CD14-positive monocyte (primary cell): ENCODE measurements around the gene CMPK1. TPM values are rescaled to one million over a fixed set of nuclear protein-coding genes. Genes with fewer than 3 reads are reported as not detected.

Experiments
- DNase-seq, 3 donors: peaks; one replicate each; pipeline ENCODE4 v3.0.0-alpha.2; 2011 to 2022
- H2AFZ ChIP-seq: 2 replicates; pipeline ENCODE4 v1.6.0; 2012; ENCODE audit warnings: mild to moderate bottlenecking, low read depth, low read length, inconsistent platforms; ENCODE audit not compliant: insufficient read depth, poor library complexity, severe bottlenecking
- H3K27ac ChIP-seq, 2 donors: 1 replicate in 1 of 2; 2 replicates in 1 of 2; pipeline ENCODE4 v1.5.1; 2012 to 2013; ENCODE audit warnings: low read length in 2 of 2, control low read depth in 1 of 2, inconsistent platforms in 1 of 2, low read depth in 1 of 2, mild to moderate bottlenecking in 1 of 2
- H3K27me3 ChIP-seq, 2 donors: one replicate each; pipeline versions ENCODE4 v1.6.0 to v1.6.1; 2011 to 2013; ENCODE audit warnings: low read length in 2 of 2; ENCODE audit not compliant: control insufficient read depth in 2 of 2, insufficient read depth in 2 of 2
- H3K36me3 ChIP-seq, 2 donors: replicated peaks in 1 of 2; 1 replicate in 1 of 2; 2 replicates in 1 of 2; pipeline versions ENCODE4 v1.5.1 to v1.6.1; 2012 to 2013; ENCODE audit warnings: low read length in 2 of 2, control low read depth in 1 of 2, inconsistent platforms in 1 of 2, mild to moderate bottlenecking in 1 of 2; ENCODE audit not compliant: insufficient read depth in 2 of 2, control insufficient read depth in 1 of 2
- H3K4me1 ChIP-seq, 2 donors: 1 replicate in 1 of 2; 2 replicates in 1 of 2; pipeline versions ENCODE4 v1.5.1 to v1.6.1; 2012 to 2013; ENCODE audit warnings: low read length in 2 of 2, control low read depth in 1 of 2, inconsistent platforms in 1 of 2, mild to moderate bottlenecking in 1 of 2, moderate library complexity in 1 of 2; ENCODE audit not compliant: insufficient read depth in 2 of 2, control insufficient read depth in 1 of 2
- H3K4me2 ChIP-seq: replicated peaks from 2 replicates; pipeline ENCODE3; 2012; ENCODE audit warnings: low read length, moderate library complexity, mild to moderate bottlenecking; ENCODE audit not compliant: poor library complexity, severe bottlenecking; ENCODE audit errors: extremely low read depth
- H3K4me3 ChIP-seq, 3 experiments: fragments of 200-600 bp in 1 of 3; sonication (generic) in 1 of 3; replicated peaks in 1 of 3; 1 replicate in 2 of 3; 2 replicates in 1 of 3; pipeline ENCODE4 v1.5.1; 2011 to 2013; ENCODE audit warnings: low read length in 3 of 3, mild to moderate bottlenecking in 3 of 3, control low read depth in 2 of 3, low read depth in 2 of 3, inconsistent platforms in 1 of 3, moderate library complexity in 1 of 3
- H3K79me2 ChIP-seq: 2 replicates; pipeline ENCODE4 v1.6.0; 2012; ENCODE audit warnings: mild to moderate bottlenecking, control low read depth, inconsistent platforms, low read length, moderate library complexity; ENCODE audit not compliant: insufficient read depth
- H3K9ac ChIP-seq: 2 replicates; pipeline ENCODE4 v1.6.0; 2017; ENCODE audit warnings: low read length, mild to moderate bottlenecking; ENCODE audit not compliant: insufficient read depth, poor library complexity, severe bottlenecking
- H3K9me3 ChIP-seq, 2 donors: replicated peaks in 1 of 2; 1 replicate in 1 of 2; 2 replicates in 1 of 2; pipeline versions ENCODE4 v1.5.1 to v1.6.1; 2012 to 2013; ENCODE audit warnings: low read length in 2 of 2, control low read depth in 1 of 2; ENCODE audit not compliant: control insufficient read depth in 1 of 2, insufficient read depth in 1 of 2
- H4K20me1 ChIP-seq: 2 replicates; pipeline ENCODE4 v1.6.0; 2012; ENCODE audit warnings: mild to moderate bottlenecking, low read length, control low read depth, moderate library complexity; ENCODE audit not compliant: insufficient read depth
- H3K27ac Mint-ChIP-seq, 7 donors: one replicate each; pipeline ENCODE4 v1.8.0; 2020; ENCODE audit warnings: mild to moderate bottlenecking in 7 of 7, mixed read lengths in 7 of 7, moderate library complexity in 6 of 7, inconsistent platforms in 2 of 7
- H3K27me3 Mint-ChIP-seq, 3 donors: one replicate each; pipeline ENCODE4 v1.8.0; 2021 to 2022; ENCODE audit warnings: low read depth in 3 of 3, mild to moderate bottlenecking in 3 of 3, mixed read lengths in 3 of 3, moderate library complexity in 3 of 3, inconsistent platforms in 1 of 3
- H3K36me3 Mint-ChIP-seq, 2 donors: one replicate each; pipeline ENCODE4 v1.8.0; 2020; ENCODE audit warnings: mixed read lengths in 2 of 2, inconsistent platforms in 1 of 2, mild to moderate bottlenecking in 1 of 2
- H3K4me1 Mint-ChIP-seq: one replicate; pipeline ENCODE4 v1.8.0; 2020; ENCODE audit warnings: mild to moderate bottlenecking, mixed read lengths
- H3K4me3 Mint-ChIP-seq, 2 donors: one replicate each; pipeline ENCODE4 v1.8.0; 2020; ENCODE audit warnings: mild to moderate bottlenecking in 2 of 2, mixed read lengths in 2 of 2, moderate library complexity in 1 of 2
- H3K9me3 Mint-ChIP-seq, 7 donors: one replicate each; pipeline ENCODE4 v1.8.0; 2020 to 2022; ENCODE audit warnings: mixed read lengths in 7 of 7, mild to moderate bottlenecking in 6 of 7, moderate library complexity in 6 of 7, inconsistent platforms in 2 of 7
- WGBS: methylation state at CpG from one replicate; pipeline ENCODE4 v1.1.5; 2013; ENCODE audit warnings: missing lambda C conversion rate; ENCODE audit not compliant: insufficient coverage; 5-methylcytosine and 5-hydroxymethylcytosine counted together
- intact Hi-C, 2 donors: fragments of 100-400 bp; cut with micrococcal nuclease; formaldehyde crosslinking; loops; one replicate each; pipeline versions ENCODE4 v1.15.0 to v1.15.1; 2023
- polyA plus RNA-seq, 3 donors: library from polyadenylated mRNA; depleted of rRNA in 1 of 3; unstranded in 2 of 3; stranded (reverse) in 1 of 3; fragments of 300-500 nt in 2 of 3; fragments of >200 nt in 1 of 3; fragmentation: Illumina TruSeq in 2 of 3; gene quantifications; 1 replicate in 2 of 3; 2 replicates in 1 of 3; pipeline ENCODE4 v1.2.3, GENCODE V29; 2012 to 2021
- TF ChIP-seq, protein P1 (sequence below): fragments of 200-600 bp; IDR thresholded peaks from one replicate; pipeline ENCODE4 v1.8.0; 2022; ENCODE audit warnings: antibody characterized with exemption, mild to moderate bottlenecking

Gene CMPK1
- polyA plus RNA-seq, 3 donors, result 17.4 to 67.6 (median 65.2) TPM

DNA sequence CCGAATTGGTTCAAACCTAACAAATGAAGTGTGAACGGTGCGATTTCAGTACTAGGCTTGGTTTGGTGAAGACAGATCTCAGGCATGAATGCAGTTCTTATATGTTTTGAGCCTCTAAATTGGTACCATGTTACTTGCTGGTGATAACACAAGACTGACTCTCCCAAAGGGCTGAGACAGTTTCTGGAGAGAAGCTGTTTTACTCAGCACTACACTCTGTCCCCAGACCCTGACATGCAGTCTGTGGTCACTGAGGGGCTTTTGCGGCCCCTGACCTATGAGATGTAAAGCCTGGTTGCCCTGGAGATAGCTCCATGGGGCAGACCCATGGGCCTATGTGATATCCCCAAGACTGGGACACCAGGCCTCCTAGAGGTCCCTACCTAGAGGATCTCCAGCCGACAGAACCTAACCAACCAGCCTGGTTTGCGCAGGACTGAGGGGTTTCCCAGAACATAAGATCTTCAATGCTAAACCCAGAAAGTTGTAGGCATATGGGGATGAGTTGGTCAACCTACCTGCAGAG, 63.1 kb downstream of the CMPK1 start:
- no peaks in the 10 kb centered on the region for H3K9me3 ChIP-seq
- no peaks in the 10 kb centered on the region for H3K79me2 ChIP-seq
- no peak overlapping the region for H3K27ac Mint-ChIP-seq
- TF ChIP-seq, protein P1, sequence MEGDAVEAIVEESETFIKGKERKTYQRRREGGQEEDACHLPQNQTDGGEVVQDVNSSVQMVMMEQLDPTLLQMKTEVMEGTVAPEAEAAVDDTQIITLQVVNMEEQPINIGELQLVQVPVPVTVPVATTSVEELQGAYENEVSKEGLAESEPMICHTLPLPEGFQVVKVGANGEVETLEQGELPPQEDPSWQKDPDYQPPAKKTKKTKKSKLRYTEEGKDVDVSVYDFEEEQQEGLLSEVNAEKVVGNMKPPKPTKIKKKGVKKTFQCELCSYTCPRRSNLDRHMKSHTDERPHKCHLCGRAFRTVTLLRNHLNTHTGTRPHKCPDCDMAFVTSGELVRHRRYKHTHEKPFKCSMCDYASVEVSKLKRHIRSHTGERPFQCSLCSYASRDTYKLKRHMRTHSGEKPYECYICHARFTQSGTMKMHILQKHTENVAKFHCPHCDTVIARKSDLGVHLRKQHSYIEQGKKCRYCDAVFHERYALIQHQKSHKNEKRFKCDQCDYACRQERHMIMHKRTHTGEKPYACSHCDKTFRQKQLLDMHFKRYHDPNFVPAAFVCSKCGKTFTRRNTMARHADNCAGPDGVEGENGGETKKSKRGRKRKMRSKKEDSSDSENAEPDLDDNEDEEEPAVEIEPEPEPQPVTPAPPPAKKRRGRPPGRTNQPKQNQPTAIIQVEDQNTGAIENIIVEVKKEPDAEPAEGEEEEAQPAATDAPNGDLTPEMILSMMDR, result no peak
- no peak for DNase-seq
- H3K9me3 Mint-ChIP-seq, result peaks cover 0 to 3% (median 0%) of the 10 kb centered on the region in 7 donors
- no peak overlapping the region for H3K9ac ChIP-seq
- intact Hi-C loops, result no loop called here
- H3K4me3 ChIP-seq, result no peak overlapping the region
- no peaks in the 10 kb centered on the region for H4K20me1 ChIP-seq
- H3K4me1 ChIP-seq, result no peaks in the 10 kb centered on the region
- H3K27ac ChIP-seq, result no peak overlapping the region
- no peaks in the 10 kb centered on the region for H3K36me3 ChIP-seq
- no peaks in the 10 kb centered on the region for H3K36me3 Mint-ChIP-seq
- peaks cover 12 to 27% (median 15%) of the 10 kb centered on the region in 3 donors for H3K27me3 Mint-ChIP-seq
- peaks cover 0 to 6% of the 10 kb centered on the region in 2 donors for H3K27me3 ChIP-seq
- no peak overlapping the region for H3K4me3 Mint-ChIP-seq
- no peak overlapping the region for H3K4me2 ChIP-seq
- no peaks in the 10 kb centered on the region for H3K4me1 Mint-ChIP-seq
- H2AFZ ChIP-seq, result no peak overlapping the region
- WGBS, result 97% methylated on average over 4 of the region's 6 CpGs

GRCh38 chr1:47399138-47399845, 65.7 kb downstream of the CMPK1 start:
- no peaks in the 10 kb centered on the region for H3K27me3 ChIP-seq
- no peaks in the 10 kb centered on the region for H3K4me1 ChIP-seq
- Mint-ChIP-seq H3K36me3 (no peaks in the 10 kb centered on the region), H3K27ac (no peak overlapping the region), H3K27me3 (peaks cover 7 to 24% (median 10%) of the 10 kb centered on the region in 3 donors), H3K4me1 (no peaks in the 10 kb centered on the region), H3K4me3 (no peak overlapping the region), H3K9me3 (peaks cover 0 to 3% (median 0%) of the 10 kb centered on the region in 7 donors)
- TF ChIP-seq, protein P1, result no peak
- intact Hi-C loops, result no loop called here
- H3K4me3 ChIP-seq, result no peak overlapping the region
- no peak overlapping the region for H3K4me2 ChIP-seq
- 100% methylated on average over 1 of the region's 4 CpGs for WGBS
- H3K36me3 ChIP-seq, result no peaks in the 10 kb centered on the region
- no peak overlapping the region for H2AFZ ChIP-seq
- no peaks in the 10 kb centered on the region for H4K20me1 ChIP-seq
- H3K9me3 ChIP-seq, result no peaks in the 10 kb centered on the region
- no peak overlapping the region for H3K27ac ChIP-seq
- DNase-seq, result no peak
- no peak overlapping the region for H3K9ac ChIP-seq
- H3K79me2 ChIP-seq, result no peaks in the 10 kb centered on the region
